Osteocyte (in vitro differentiated cells): ENCODE measurements around the gene UROC1. TPM values are rescaled to one million over a fixed set of nuclear protein-coding genes. Genes with fewer than 3 reads are reported as not detected.
A peak's percentile ranks its signal among the peaks of the same experiment; 100 is the strongest.

Source experiments
- DNase-seq: peaks from one replicate; pipeline ENCODE4 v3.0.0; 2021; ENCODE audit warnings: mixed read lengths; ENCODE audit not compliant: unreplicated experiment; ENCODE audit errors: extremely low spot score
- H3K27ac Mint-ChIP-seq: one replicate; pipeline ENCODE4 v1.8.0; 2021; ENCODE audit warnings: mild to moderate bottlenecking, mixed read lengths; ENCODE audit not compliant: unreplicated experiment
- H3K27me3 Mint-ChIP-seq: one replicate; pipeline ENCODE4 v1.8.0; 2021; ENCODE audit warnings: mixed read lengths; ENCODE audit not compliant: unreplicated experiment
- H3K36me3 Mint-ChIP-seq: one replicate; pipeline ENCODE4 v1.8.0; 2021; ENCODE audit warnings: mixed read lengths; ENCODE audit not compliant: unreplicated experiment
- H3K4me1 Mint-ChIP-seq: one replicate; pipeline ENCODE4 v1.8.0; 2021; ENCODE audit warnings: mixed read lengths; ENCODE audit not compliant: unreplicated experiment
- H3K4me3 Mint-ChIP-seq: one replicate; pipeline ENCODE4 v1.8.0; 2021; ENCODE audit warnings: mild to moderate bottlenecking, moderate library complexity, mixed read lengths; ENCODE audit not compliant: unreplicated experiment
- H3K9me3 Mint-ChIP-seq: one replicate; pipeline ENCODE4 v1.8.0; 2021; ENCODE audit warnings: mixed read lengths; ENCODE audit not compliant: unreplicated experiment
- total RNA-seq: library from RNA; stranded (reverse); gene quantifications from 2 replicates; pipeline ENCODE4 v1.2.1, GENCODE V29; 2021
- TF ChIP-seq, protein P1 (sequence below): fragments of 200-600 bp; sonication (generic); IDR thresholded peaks from 2 replicates; pipeline ENCODE4 v1.5.0; 2021; ENCODE audit warnings: antibody characterized with exemption, mild to moderate bottlenecking, moderate library complexity

UROC1 gene
- total RNA-seq, 1 donor from 2014 or later = not detected

DNA sequence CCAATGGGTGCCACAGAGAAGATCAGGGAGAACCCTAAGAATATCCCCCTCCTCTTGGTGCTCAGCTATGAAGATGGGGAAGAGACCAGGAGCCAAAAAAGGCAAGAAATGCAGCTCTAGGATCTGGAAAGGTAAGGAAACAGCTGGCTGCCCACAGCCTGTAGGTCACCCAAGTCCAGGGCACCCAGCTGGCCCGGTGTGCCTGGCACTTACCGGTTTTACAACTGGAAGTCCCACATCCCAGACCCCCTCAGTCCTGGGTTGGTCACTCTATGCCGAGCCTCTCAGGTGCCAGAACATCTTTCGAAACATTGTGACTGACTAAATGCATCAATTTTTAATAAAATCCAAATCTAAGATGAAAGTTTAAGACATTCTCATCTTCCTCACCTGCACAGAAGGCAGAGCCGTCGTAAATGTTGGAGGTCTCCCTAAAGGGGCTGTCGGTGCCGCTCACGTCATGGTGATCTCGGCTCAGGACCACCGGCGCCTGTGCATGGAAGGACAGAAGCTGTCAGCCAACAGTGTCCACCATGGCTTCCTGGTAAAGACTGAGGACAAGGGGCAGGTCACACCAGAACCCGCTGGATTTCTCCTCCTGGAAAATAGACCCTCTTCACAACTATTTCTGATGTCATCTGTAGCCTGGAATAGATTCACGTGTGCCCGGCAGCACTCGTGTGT lies 28.5 kb downstream of the UROC1 start:
- peaks cover 13% of the 10 kb centered on the region for H3K4me1 Mint-ChIP-seq
- H3K9me3 Mint-ChIP-seq = no peaks in the 10 kb centered on the region

DNA sequence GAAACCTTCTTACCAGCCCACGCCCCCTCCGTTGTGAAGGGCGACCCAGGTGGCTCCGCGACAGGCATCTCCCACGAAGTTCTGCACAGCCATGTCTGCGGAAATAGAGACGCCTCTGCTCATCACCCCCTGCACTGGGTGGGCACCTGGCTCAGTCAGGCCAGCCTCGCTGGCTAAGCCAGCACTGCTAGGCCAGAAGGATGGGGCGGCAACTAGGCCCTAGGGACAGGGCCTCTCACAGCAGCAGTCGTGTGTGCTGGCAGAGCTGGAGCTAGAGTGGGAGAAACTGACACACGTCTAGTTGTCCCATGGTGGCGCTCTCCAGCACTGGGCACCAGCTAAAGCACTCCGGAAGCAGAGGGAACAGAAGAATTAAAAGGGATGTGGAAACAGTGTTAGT lies 29.4 kb downstream of the UROC1 start:
- TF ChIP-seq, protein P1, sequence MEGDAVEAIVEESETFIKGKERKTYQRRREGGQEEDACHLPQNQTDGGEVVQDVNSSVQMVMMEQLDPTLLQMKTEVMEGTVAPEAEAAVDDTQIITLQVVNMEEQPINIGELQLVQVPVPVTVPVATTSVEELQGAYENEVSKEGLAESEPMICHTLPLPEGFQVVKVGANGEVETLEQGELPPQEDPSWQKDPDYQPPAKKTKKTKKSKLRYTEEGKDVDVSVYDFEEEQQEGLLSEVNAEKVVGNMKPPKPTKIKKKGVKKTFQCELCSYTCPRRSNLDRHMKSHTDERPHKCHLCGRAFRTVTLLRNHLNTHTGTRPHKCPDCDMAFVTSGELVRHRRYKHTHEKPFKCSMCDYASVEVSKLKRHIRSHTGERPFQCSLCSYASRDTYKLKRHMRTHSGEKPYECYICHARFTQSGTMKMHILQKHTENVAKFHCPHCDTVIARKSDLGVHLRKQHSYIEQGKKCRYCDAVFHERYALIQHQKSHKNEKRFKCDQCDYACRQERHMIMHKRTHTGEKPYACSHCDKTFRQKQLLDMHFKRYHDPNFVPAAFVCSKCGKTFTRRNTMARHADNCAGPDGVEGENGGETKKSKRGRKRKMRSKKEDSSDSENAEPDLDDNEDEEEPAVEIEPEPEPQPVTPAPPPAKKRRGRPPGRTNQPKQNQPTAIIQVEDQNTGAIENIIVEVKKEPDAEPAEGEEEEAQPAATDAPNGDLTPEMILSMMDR = no peak
- no peak for DNase-seq
- H3K4me1 Mint-ChIP-seq = peaks cover 13% of the 10 kb centered on the region
- H3K27ac Mint-ChIP-seq = no peak overlapping the region
- H3K4me3 Mint-ChIP-seq = no peak overlapping the region
- H3K27me3 Mint-ChIP-seq = peaks cover 2% of the 10 kb centered on the region
- H3K36me3 Mint-ChIP-seq = no peaks in the 10 kb centered on the region
- no peaks in the 10 kb centered on the region for H3K9me3 Mint-ChIP-seq

More for the DNA sequence above, 28.5 kb downstream of the UROC1 start:
- no peak for DNase-seq
- TF ChIP-seq, protein P1 = no peak
- H3K36me3 Mint-ChIP-seq = no peaks in the 10 kb centered on the region
- no peak overlapping the region for H3K27ac Mint-ChIP-seq
- H3K4me3 Mint-ChIP-seq = no peak overlapping the region
- H3K27me3 Mint-ChIP-seq = peaks cover 2% of the 10 kb centered on the region

DNA sequence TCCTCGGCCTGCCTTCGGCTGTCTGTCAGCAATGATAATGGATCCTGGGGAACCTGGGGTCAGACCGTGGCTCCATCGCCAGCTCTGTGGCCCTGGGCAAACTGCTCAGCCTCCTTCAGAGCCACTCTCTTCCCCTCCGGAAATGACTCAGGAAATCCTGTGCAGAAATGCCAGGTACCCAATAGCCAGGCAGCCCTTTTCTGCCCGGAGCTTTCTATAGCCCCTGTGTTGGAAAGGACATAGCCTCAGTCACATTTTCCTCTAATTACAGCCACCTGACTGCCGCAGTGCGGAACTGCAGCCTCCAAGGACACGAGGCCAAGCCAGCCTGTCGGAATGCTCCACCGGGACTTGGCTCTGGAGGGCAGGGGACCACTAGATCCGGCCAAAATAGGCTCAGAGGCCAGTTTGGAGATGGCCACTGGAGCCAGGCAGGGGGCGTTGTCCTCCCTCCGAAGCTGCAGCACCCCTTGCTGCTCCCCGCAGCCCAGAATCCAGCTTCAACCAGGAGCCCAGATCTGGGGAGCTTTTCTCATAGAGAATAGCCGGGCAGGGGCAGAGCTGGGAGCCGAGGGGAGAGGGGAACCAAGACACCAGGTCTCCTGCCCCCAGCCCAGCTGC lies 30.3 kb downstream of the UROC1 start:
- no peak for DNase-seq
- no peaks in the 10 kb centered on the region for H3K9me3 Mint-ChIP-seq
- peaks cover 13% of the 10 kb centered on the region for H3K4me1 Mint-ChIP-seq
- peaks cover 2% of the 10 kb centered on the region for H3K27me3 Mint-ChIP-seq
- no peak overlapping the region for H3K4me3 Mint-ChIP-seq
- TF ChIP-seq, protein P1 = peak; percentile 26
- H3K36me3 Mint-ChIP-seq = no peaks in the 10 kb centered on the region
- H3K27ac Mint-ChIP-seq = peak overlapping the region; percentile 50

DNA sequence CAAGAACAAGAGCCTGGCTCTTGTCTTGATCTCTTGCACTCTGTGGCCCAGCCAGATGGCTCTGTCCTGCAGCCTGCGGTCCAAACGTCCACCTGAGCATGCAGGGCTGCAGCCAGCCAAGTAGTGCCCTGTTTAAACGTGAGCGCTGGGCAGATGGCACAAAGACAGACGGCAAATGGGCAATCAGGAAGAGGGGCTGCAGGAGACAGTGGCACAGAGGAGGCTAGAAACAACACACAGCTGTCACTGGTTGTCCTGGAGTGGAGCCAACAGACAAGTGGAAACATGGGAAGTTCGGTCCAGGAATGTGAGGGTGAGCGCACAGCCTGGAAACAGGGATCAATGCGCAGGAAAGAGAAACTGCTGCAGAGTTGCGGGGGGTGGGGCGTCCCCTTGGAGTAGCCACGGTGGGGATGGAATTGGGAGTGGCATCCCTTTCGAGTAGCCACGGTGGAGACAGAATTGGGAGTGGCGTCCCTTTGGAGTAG lies 31.2 kb downstream of the UROC1 start:
- no peak for DNase-seq
- Mint-ChIP-seq H3K36me3 (no peaks in the 10 kb centered on the region), H3K27me3 (peaks cover 2% of the 10 kb centered on the region), H3K27ac (no peak overlapping the region), H3K9me3 (no peaks in the 10 kb centered on the region), H3K4me1 (peaks cover 19% of the 10 kb centered on the region), H3K4me3 (no peak overlapping the region)
- TF ChIP-seq, protein P1 = no peak

DNA sequence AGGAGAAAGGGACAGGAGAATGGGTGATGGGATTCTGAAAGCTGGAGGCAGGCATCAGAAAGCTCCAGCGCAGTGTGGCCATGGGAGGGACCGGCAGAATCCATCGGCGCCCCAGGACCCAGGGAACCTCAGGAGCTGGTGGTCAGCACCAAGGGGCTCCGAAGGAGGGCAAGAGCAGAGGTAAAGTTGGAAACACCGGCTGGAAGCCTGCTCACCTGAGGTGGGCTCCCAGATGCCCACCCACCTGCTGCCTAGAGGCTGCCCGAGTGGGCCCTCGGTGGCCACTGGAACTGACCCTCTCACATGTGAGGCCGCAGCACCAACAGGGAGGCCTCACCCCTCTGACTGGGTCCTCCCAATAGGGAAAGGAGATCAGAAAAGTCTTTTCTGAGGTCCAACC lies 31.6 kb downstream of the UROC1 start:
- no peak overlapping the region for H3K27ac Mint-ChIP-seq
- TF ChIP-seq, protein P1 = no peak
- no peaks in the 10 kb centered on the region for H3K36me3 Mint-ChIP-seq
- H3K4me1 Mint-ChIP-seq = peaks cover 19% of the 10 kb centered on the region
- H3K9me3 Mint-ChIP-seq = no peaks in the 10 kb centered on the region
- H3K4me3 Mint-ChIP-seq = no peak overlapping the region
- DNase-seq = no peak
- H3K27me3 Mint-ChIP-seq = peaks cover 2% of the 10 kb centered on the region
